Measurements from ENCODE around the gene ZMYM3. TPM values are rescaled to one million over a fixed set of nuclear protein-coding genes. Genes with fewer than 3 reads are reported as not detected.

The ZMYM3 gene
- total and polyA plus RNA-seq, 9 of the 15 experiments (the other 6 are each of a cell fraction or from before 2014, with no cell fraction given) = 4.3 to 36.3 (median 16.8) TPM

DNA sequence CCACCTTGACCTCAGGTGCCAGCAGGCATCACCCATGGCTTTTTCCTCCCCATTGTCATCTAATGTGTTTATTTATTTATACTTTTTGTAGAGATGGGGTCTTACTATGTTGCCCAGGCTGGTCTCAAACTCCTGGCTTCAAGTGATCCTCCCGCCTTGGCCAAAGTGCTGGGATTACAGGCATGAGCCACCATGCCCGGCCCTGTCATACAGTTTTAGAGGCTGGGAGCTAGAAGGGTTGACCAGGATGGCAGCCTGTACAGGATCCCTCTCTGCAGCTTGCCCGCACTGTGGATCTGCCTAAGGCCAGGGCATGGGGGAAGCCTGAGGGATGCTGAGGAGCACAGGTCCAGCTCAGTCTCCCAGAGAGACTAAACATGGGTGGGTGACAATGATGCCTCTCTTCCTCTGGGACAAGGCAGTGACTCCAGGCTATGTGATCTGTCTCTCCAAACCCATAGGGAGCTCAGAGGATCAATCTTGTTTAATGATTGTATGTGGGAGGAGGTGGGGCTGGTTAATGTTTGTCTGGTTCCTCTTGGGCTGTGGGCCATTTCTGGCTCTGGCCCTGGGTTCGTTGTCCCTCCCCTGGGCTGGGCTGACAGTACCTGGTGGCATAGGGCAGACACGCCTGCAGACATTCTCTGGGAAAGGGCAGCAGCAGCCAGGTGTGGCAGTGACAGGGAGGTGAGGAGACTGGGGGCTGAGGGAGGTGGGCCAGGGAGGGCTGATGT, 39.2 kb downstream of the ZMYM3 start (continued):
- TF ChIP-seq, protein P1, sequence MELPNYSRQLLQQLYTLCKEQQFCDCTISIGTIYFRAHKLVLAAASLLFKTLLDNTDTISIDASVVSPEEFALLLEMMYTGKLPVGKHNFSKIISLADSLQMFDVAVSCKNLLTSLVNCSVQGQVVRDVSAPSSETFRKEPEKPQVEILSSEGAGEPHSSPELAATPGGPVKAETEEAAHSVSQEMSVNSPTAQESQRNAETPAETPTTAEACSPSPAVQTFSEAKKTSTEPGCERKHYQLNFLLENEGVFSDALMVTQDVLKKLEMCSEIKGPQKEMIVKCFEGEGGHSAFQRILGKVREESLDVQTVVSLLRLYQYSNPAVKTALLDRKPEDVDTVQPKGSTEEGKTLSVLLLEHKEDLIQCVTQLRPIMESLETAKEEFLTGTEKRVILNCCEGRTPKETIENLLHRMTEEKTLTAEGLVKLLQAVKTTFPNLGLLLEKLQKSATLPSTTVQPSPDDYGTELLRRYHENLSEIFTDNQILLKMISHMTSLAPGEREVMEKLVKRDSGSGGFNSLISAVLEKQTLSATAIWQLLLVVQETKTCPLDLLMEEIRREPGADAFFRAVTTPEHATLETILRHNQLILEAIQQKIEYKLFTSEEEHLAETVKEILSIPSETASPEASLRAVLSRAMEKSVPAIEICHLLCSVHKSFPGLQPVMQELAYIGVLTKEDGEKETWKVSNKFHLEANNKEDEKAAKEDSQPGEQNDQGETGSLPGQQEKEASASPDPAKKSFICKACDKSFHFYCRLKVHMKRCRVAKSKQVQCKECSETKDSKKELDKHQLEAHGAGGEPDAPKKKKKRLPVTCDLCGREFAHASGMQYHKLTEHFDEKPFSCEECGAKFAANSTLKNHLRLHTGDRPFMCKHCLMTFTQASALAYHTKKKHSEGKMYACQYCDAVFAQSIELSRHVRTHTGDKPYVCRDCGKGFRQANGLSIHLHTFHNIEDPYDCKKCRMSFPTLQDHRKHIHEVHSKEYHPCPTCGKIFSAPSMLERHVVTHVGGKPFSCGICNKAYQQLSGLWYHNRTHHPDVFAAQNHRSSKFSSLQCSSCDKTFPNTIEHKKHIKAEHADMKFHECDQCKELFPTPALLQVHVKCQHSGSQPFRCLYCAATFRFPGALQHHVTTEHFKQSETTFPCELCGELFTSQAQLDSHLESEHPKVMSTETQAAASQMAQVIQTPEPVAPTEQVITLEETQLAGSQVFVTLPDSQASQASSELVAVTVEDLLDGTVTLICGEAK (IDR thresholded peaks at IDR 0.05) = no peak
- TF ChIP-seq, protein P1 (CRISPR knock-in tag; IDR thresholded peaks at IDR 0.05) = no peak
- no peak for TF ChIP-seq BCL6 (CRISPR knock-in tag; IDR thresholded peaks at IDR 0.05)
- TF ChIP-seq CEBPG (CRISPR knock-in tag; IDR thresholded peaks at IDR 0.05) = no peak
- TF ChIP-seq CEBPG (tag; conservative IDR thresholded peaks at IDR 0.05 in 1 of 2, IDR thresholded peaks at IDR 0.05 in 1 of 2) = no peak
- TF ChIP-seq SAFB2 (IDR thresholded peaks at IDR 0.05; ENCODE audit: borderline replicate concordance, low read depth, low read length, severe bottlenecking) = no peak
- no peak for TF ChIP-seq MCM7 (IDR thresholded peaks at IDR 0.05)
- TF ChIP-seq SRSF7 (optimal IDR thresholded peaks at IDR 0.05; ENCODE audit: low read depth, low read length) = no peak
- TF ChIP-seq, protein P2, sequence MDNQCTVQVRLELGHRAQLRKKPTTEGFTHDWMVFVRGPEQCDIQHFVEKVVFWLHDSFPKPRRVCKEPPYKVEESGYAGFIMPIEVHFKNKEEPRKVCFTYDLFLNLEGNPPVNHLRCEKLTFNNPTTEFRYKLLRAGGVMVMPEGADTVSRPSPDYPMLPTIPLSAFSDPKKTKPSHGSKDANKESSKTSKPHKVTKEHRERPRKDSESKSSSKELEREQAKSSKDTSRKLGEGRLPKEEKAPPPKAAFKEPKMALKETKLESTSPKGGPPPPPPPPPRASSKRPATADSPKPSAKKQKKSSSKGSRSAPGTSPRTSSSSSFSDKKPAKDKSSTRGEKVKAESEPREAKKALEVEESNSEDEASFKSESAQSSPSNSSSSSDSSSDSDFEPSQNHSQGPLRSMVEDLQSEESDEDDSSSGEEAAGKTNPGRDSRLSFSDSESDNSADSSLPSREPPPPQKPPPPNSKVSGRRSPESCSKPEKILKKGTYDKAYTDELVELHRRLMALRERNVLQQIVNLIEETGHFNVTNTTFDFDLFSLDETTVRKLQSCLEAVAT (IDR thresholded peaks at IDR 0.05) = no peak
- TF ChIP-seq TAF1 (IDR thresholded peaks at IDR 0.05; ENCODE audit: control insufficient read depth, extremely low read depth, insufficient read depth, low read length, severe bottlenecking) = no peak
- no peak for TF ChIP-seq ESRRA (IDR thresholded peaks at IDR 0.05; ENCODE audit: borderline replicate concordance, low read depth)
- no peak for TF ChIP-seq ATF7 (IDR thresholded peaks at IDR 0.05)

All from K562 (cell line).